Astrocyte of the spinal cord (primary cell): ENCODE data around the gene KIRREL2.

ENCODE experiments used
- DNase-seq: peaks from one replicate; pipeline ENCODE4 v3.0.0; 2011; ENCODE audit warnings: low read depth, low spot score
- H3K4me3 ChIP-seq: 2 replicates; pipeline ENCODE4 v1.5.1; 2011; ENCODE audit warnings: low read depth, mild to moderate bottlenecking, low read length, moderate library complexity
- in situ Hi-C: cut with HindIII; loops from 2 replicates; pipeline ENCODE4 v1.10.0; 2017; ENCODE audit warnings: low sequenced_read_pairs
- TF ChIP-seq, protein P1 (sequence below): IDR thresholded peaks from 2 replicates; pipeline ENCODE4 v1.5.1; 2012; ENCODE audit warnings: low read depth, mild to moderate bottlenecking, low read length, inconsistent platforms

KIRREL2 gene

DNA sequence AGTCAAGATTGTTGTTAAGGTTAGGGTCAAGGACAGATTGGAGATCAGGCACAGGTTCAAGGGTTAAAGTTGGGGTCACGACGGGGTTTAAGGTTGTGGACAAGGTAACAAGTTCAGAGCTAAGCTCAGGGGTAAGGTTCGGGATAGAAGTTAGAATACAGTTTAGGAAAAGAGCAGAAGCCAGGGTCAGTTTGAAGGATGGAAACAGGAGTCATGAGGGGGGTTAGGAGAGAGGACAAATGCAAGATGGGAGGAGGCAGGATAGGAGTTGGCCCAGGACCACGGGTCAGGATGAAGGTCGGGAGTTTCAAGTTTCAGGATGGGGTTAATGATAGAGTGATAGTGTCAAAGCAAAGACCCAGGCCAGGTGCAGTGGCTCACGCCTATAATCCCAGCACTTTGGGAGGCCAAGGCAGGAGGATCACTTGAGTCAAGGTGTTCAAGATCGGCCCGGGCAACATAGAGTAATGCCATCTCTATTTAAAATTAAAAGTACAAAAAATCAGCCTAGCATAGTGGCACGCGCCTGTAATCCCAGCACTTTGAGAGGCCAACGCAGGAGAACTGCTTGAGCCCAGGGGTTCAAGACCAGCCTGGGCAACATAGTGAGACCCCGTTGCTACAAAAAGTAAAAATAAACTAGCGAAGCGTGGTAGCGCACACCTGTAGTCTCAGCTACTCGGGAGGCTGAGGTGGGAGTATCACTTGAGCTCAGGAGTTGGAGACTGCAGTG is 12.1 kb upstream of the KIRREL2 start:
- H3K4me3 ChIP-seq = no peak overlapping the region
- TF ChIP-seq, protein P1, sequence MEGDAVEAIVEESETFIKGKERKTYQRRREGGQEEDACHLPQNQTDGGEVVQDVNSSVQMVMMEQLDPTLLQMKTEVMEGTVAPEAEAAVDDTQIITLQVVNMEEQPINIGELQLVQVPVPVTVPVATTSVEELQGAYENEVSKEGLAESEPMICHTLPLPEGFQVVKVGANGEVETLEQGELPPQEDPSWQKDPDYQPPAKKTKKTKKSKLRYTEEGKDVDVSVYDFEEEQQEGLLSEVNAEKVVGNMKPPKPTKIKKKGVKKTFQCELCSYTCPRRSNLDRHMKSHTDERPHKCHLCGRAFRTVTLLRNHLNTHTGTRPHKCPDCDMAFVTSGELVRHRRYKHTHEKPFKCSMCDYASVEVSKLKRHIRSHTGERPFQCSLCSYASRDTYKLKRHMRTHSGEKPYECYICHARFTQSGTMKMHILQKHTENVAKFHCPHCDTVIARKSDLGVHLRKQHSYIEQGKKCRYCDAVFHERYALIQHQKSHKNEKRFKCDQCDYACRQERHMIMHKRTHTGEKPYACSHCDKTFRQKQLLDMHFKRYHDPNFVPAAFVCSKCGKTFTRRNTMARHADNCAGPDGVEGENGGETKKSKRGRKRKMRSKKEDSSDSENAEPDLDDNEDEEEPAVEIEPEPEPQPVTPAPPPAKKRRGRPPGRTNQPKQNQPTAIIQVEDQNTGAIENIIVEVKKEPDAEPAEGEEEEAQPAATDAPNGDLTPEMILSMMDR = no peak
- in situ Hi-C loops = no loop called here
- no peak for DNase-seq

- TF ChIP-seq, protein P1 = no peak
- DNase-seq = no peak
- H3K4me3 ChIP-seq = no peak overlapping the region
- in situ Hi-C loops = no loop called here
Observed at GRCh38 chr19:35845215-35846037, 11.3 kb upstream of the KIRREL2 start.

DNA sequence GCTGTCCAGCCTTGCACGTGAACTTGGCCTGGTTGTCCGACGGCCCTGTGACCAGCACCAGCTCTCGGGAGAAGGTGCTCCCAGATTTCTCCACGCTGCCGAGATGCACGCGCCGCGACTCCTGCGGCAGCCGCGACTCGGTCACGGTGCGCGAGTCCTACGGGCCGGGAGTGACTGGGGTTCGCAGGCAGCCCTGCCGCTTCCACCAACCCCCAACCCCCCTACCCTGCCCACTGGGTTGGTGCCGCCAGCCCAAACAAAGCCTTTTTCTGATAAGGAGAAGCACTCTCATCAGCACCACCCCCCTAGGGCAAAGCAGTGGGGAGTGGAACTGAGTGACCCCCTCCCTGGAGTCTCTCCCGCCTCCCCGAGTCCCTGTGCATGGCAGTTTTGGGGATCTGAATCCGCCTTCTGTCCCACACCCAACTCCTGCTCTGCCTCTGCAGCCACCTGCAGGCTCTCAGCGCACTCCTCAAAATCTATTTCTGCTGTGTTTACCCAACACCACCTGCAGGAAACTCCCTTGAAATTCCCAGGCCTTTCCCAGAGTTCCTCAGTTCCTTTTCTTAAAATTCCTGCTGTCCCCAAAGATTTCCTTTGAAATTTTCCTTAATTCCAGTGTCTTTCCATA is 10.6 kb upstream of the KIRREL2 start:
- TF ChIP-seq, protein P1 = no peak
- DNase-seq = no peak
- in situ Hi-C loops = no loop called here
- H3K4me3 ChIP-seq = no peak overlapping the region

- TF ChIP-seq, protein P1 = no peak
- no peak for DNase-seq
- H3K4me3 ChIP-seq = no peak overlapping the region
- in situ Hi-C loops = no loop called here
Observed at GRCh38 chr19:35847911-35848310, 8.8 kb upstream of the KIRREL2 start.

GRCh38 chr19:35848486-35848885 is 8.2 kb upstream of the KIRREL2 start:
- no peak for DNase-seq
- no peak overlapping the region for H3K4me3 ChIP-seq
- in situ Hi-C loops = no loop called here
- TF ChIP-seq, protein P1 = no peak

DNA sequence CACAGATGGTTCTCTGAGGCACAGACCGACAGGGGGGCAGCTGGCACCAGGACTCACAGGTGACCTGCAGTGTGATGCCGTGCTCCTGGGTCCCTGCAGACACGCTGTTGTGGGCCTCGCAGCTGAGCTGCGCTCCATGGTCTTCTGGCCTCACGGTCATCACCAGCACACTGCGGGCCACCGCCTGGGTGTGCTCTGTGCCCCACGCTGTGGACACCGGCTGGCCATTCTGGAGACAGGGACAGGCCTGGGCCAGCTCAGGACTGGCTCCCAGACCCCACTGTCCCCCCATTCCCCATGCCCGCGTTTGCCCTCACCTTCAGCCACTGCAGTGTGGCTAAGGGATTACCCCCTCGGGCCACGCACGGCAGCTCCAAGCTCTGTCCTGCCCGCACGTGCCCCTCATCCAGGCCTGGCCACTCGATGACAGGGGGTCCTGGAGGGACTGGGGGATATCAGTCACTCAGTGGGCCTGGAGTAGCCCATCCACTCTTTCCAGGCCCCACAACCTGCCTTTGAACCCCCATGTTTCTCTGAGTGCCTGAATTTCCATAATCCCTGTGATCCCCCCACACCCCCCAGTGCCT is 7.7 kb upstream of the KIRREL2 start:
- in situ Hi-C loops = no loop called here
- no peak for DNase-seq
- TF ChIP-seq, protein P1 = no peak
- H3K4me3 ChIP-seq = no peak overlapping the region
